ENCODE results near the gene CCL5.
"Not testable (repeated sequence)": the region's sequence is repeated elsewhere in the genome, so short reads cannot be mapped to it uniquely, and the experiment has no call there.

CCL5 gene

GRCh38 chr17:35906926-35907637 lies 26.9 kb upstream of the CCL5 start:
- no peak for TF ChIP-seq POLR2A (IDR thresholded peaks at IDR 0.05; ENCODE audit: low read depth, low read length)
- DNase-seq (ENCODE audit: insufficient read length, low spot score): no peak
- no peak for FAIRE-seq

- no peak for DNase-seq (ENCODE audit: insufficient read length, low spot score)
- no peak for TF ChIP-seq POLR2A (IDR thresholded peaks at IDR 0.05; ENCODE audit: low read depth, low read length)
- no peak for FAIRE-seq
Measured at GRCh38 chr17:35906191-35906925, 26.2 kb upstream of the CCL5 start.

- no peak for DNase-seq (ENCODE audit: insufficient read length, low spot score)
- FAIRE-seq: no peak
- no peak for TF ChIP-seq POLR2A (IDR thresholded peaks at IDR 0.05; ENCODE audit: low read depth, low read length)
Measured at GRCh38 chr17:35903451-35903850, 23.3 kb upstream of the CCL5 start.

GRCh38 chr17:35901631-35902175 lies 21.5 kb upstream of the CCL5 start:
- no peak for FAIRE-seq
- no peak for DNase-seq (ENCODE audit: insufficient read length, low spot score)
- TF ChIP-seq POLR2A (IDR thresholded peaks at IDR 0.05; ENCODE audit: low read depth, low read length): no peak

- no peak for FAIRE-seq
- TF ChIP-seq POLR2A (IDR thresholded peaks at IDR 0.05; ENCODE audit: low read depth, low read length): no peak
- DNase-seq (ENCODE audit: insufficient read length, low spot score): no peak
Measured at GRCh38 chr17:35900708-35901480, 20.7 kb upstream of the CCL5 start.

- FAIRE-seq (no peak), DNase-seq (ENCODE audit: insufficient read length, low spot score) (no peak)
- TF ChIP-seq POLR2A (IDR thresholded peaks at IDR 0.05; ENCODE audit: low read depth, low read length): no peak
Measured at GRCh38 chr17:35900280-35900679, 20.1 kb upstream of the CCL5 start.

- FAIRE-seq: no peak
- no peak for DNase-seq (ENCODE audit: insufficient read length, low spot score)
- TF ChIP-seq POLR2A (IDR thresholded peaks at IDR 0.05; ENCODE audit: low read depth, low read length): no peak
Measured at GRCh38 chr17:35898283-35899070, 18.3 kb upstream of the CCL5 start.

GRCh38 chr17:35897772-35898171 lies 17.6 kb upstream of the CCL5 start:
- not testable (repeated sequence) for DNase-seq (ENCODE audit: insufficient read length, low spot score); FAIRE-seq

GRCh38 chr17:35895636-35896587 lies 15.8 kb upstream of the CCL5 start:
- TF ChIP-seq POLR2A (IDR thresholded peaks at IDR 0.05; ENCODE audit: low read depth, low read length): no peak
- FAIRE-seq: no peak
- DNase-seq (ENCODE audit: insufficient read length, low spot score): no peak

- FAIRE-seq: no peak
- no peak for TF ChIP-seq POLR2A (IDR thresholded peaks at IDR 0.05; ENCODE audit: low read depth, low read length)
- DNase-seq (ENCODE audit: insufficient read length, low spot score): no peak
Measured at GRCh38 chr17:35894206-35894605, 14.0 kb upstream of the CCL5 start.

- TF ChIP-seq POLR2A (IDR thresholded peaks at IDR 0.05; ENCODE audit: low read depth, low read length): no peak
- no peak for FAIRE-seq
Measured at GRCh38 chr17:35893751-35894150, 13.6 kb upstream of the CCL5 start.

More at GRCh38 chr17:35893751-35894150, 13.6 kb upstream of the CCL5 start:
- no peak for DNase-seq (ENCODE audit: insufficient read length, low spot score)

All from H54 (cell line).